HepG2 (cell line): ENCODE results near the gene SDK2. TPM values are rescaled to one million over a fixed set of nuclear protein-coding genes. Genes with fewer than 3 reads are reported as not detected.

Experiments used
- CBX2 ChIP-seq, 2 experiments: fragments of 200-600 bp in 1 of 2; sonication (generic); formaldehyde crosslinking in 1 of 2; IDR thresholded peaks; 2 replicates each; pipeline versions ENCODE4 v1.7.0 to v1.8.1; 2018 to 2022; ENCODE audit warnings: low read depth in 2 of 2, low read length in 1 of 2, mild to moderate bottlenecking in 1 of 2, missing genetic modification reagents in 1 of 2
- FOXA1 ChIP-seq, 2 experiments: fragments of 450-650 bp in 1 of 2; sonication (generic) in 1 of 2; formaldehyde crosslinking in 1 of 2; IDR thresholded peaks; 2 replicates each; pipeline versions ENCODE4 v1.4.0 to v1.6.1; 2016 to 2020; ENCODE audit warnings: missing genetic modification reagents in 1 of 2
- KAT7 ChIP-seq: IDR thresholded peaks from 2 replicates; pipeline ENCODE4 v1.6.1; 2018; ENCODE audit warnings: borderline replicate concordance, missing compliant biosample characterization
- MED13 ChIP-seq: sonication (generic); formaldehyde crosslinking; IDR thresholded peaks from 2 replicates; pipeline ENCODE4 v1.5.0; 2020; ENCODE audit warnings: missing genetic modification reagents
- MEIS1 ChIP-seq: sonication (generic); formaldehyde crosslinking; IDR thresholded peaks from 2 replicates; pipeline ENCODE4 v1.9.0; 2021; ENCODE audit warnings: mild to moderate bottlenecking, missing genetic modification reagents, moderate library complexity, borderline replicate concordance
- MEIS2 ChIP-seq: sonication (generic); formaldehyde crosslinking; IDR thresholded peaks from 2 replicates; pipeline ENCODE4 v1.9.0; 2021; ENCODE audit warnings: mild to moderate bottlenecking, missing genetic modification reagents
- MIXL1 ChIP-seq: IDR thresholded peaks from 2 replicates; pipeline ENCODE4 v1.6.1; 2016
- SCMH1 ChIP-seq: sonication (generic); formaldehyde crosslinking; IDR thresholded peaks from 2 replicates; pipeline ENCODE4 v1.9.0; 2021; ENCODE audit warnings: missing genetic modification reagents, mild to moderate bottlenecking, borderline replicate concordance
- SMAD9 ChIP-seq: sonication (generic); formaldehyde crosslinking; IDR thresholded peaks from 2 replicates; pipeline ENCODE4 v1.5.1; 2020; ENCODE audit warnings: mild to moderate bottlenecking, missing genetic modification reagents
- TBX2 ChIP-seq: sonication (generic); formaldehyde crosslinking; IDR thresholded peaks from 2 replicates; pipeline ENCODE4 v1.5.0; 2020; ENCODE audit warnings: missing genetic modification reagents, mild to moderate bottlenecking, borderline replicate concordance
- TEAD2 ChIP-seq: sonication (generic); formaldehyde crosslinking; IDR thresholded peaks from 2 replicates; pipeline ENCODE4 v1.9.0; 2021; ENCODE audit warnings: missing genetic modification reagents
- ZMAT3 ChIP-seq: sonication (generic); formaldehyde crosslinking; conservative IDR thresholded peaks from 2 replicates; pipeline ENCODE4 v1.7.0; 2021; ENCODE audit warnings: missing genetic modification reagents
- ZMYM2 ChIP-seq: sonication (generic); formaldehyde crosslinking; IDR thresholded peaks from 2 replicates; pipeline ENCODE4 v1.8.0; 2022; ENCODE audit warnings: mild to moderate bottlenecking, missing genetic modification reagents
- ZNF556 ChIP-seq: sonication (generic); formaldehyde crosslinking; IDR thresholded peaks from 2 replicates; pipeline ENCODE4 v1.4.0; 2020; ENCODE audit warnings: mild to moderate bottlenecking, missing genetic modification reagents, borderline replicate concordance
- ZNF816 ChIP-seq: sonication (generic); formaldehyde crosslinking; IDR thresholded peaks from 2 replicates; pipeline ENCODE4 v1.8.0; 2022; ENCODE audit warnings: missing genetic modification reagents, mild to moderate bottlenecking, borderline replicate concordance
- ZZZ3 ChIP-seq: sonication (generic); formaldehyde crosslinking; IDR thresholded peaks from 2 replicates; pipeline ENCODE4 v1.4.0; 2020; ENCODE audit warnings: missing genetic modification reagents, mild to moderate bottlenecking, borderline replicate concordance
- polyA plus RNA-seq, 8 experiments: library from polyadenylated mRNA; depleted of rRNA in 3 of 8; stranded (reverse) in 7 of 8; unstranded in 1 of 8; fragments of >200 nt; fragmentation: Illumina TruSeq in 4 of 8; extraction: Trizol in 4 of 8; gene quantifications; 2 replicates each; pipeline versions ENCODE4 v1.2.1 to v1.2.3, GENCODE V29; 2011 to 2016; ENCODE audit warnings: low read depth in 4 of 8, missing spikeins in 1 of 8, mixed read lengths in 1 of 8; ENCODE audit not compliant: insufficient read depth in 1 of 8
- total RNA-seq, 5 experiments: library from RNA; depleted of rRNA; stranded (reverse); fragments of >200 nt; fragmentation: Illumina TruSeq; extraction: Trizol; gene quantifications; 2 replicates each; pipeline ENCODE4 v1.2.3, GENCODE V29; 2016; ENCODE audit warnings: low read depth in 1 of 5
- TF ChIP-seq, protein P1 (sequence below): sonication (generic); IDR thresholded peaks from 2 replicates; pipeline ENCODE4 v1.6.1; 2016; ENCODE audit warnings: low read depth, borderline replicate concordance
- TF ChIP-seq, protein P2 (sequence below): IDR thresholded peaks from 2 replicates; pipeline ENCODE4 v1.6.1; 2016; ENCODE audit warnings: mild to moderate bottlenecking, missing biosample characterization, missing genetic modification reagents
- TF ChIP-seq, protein P3 (sequence below): sonication (generic); formaldehyde crosslinking; IDR thresholded peaks from 2 replicates; pipeline ENCODE4 v1.4.0; 2020; ENCODE audit warnings: mild to moderate bottlenecking, missing genetic modification reagents
- TF ChIP-seq, protein P4 (sequence below): sonication (generic); formaldehyde crosslinking; conservative IDR thresholded peaks from 2 replicates; pipeline ENCODE4 v1.4.0; 2020; ENCODE audit warnings: missing genetic modification reagents

The SDK2 gene
- total and polyA plus RNA-seq, 2 of the 13 experiments (the other 11 are each of a cell fraction or from before 2014, with no cell fraction given), result not detected

DNA sequence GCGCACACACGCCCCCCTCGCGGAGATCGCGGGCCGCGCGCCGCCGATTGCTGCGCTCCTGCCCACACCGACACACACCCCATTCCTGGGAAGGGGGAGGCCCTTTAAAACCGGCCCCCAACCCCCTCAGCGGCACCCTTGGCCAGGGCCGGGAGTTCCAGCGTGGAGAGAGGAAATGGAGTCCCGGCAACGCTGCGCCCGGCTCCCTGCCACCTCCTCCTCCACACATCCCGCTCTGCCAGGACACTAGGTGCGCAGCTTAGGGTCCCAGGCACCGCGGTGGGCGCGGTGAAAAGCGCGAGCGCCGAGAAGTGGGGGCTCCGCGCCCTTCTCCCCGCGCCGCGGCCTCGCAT is 332.8 kb downstream of the SDK2 start (continued):
- TF ChIP-seq, protein P1, sequence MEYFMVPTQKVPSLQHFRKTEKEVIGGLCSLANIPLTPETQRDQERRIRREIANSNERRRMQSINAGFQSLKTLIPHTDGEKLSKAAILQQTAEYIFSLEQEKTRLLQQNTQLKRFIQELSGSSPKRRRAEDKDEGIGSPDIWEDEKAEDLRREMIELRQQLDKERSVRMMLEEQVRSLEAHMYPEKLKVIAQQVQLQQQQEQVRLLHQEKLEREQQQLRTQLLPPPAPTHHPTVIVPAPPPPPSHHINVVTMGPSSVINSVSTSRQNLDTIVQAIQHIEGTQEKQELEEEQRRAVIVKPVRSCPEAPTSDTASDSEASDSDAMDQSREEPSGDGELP, result no peak
- TF ChIP-seq, protein P2, sequence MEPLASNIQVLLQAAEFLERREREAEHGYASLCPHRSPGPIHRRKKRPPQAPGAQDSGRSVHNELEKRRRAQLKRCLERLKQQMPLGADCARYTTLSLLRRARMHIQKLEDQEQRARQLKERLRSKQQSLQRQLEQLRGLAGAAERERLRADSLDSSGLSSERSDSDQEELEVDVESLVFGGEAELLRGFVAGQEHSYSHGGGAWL (CRISPR knock-in tag), result no peak; the same call in 1 of the 2 replicates
- TF ChIP-seq ZNF816, result no peak
- no peak for TF ChIP-seq ZMAT3 (CRISPR knock-in tag)
- TF ChIP-seq FOXA1 (IDR thresholded peaks at IDR 0.05), result no peak
- TF ChIP-seq FOXA1 (CRISPR knock-in tag; IDR thresholded peaks at IDR 0.05), result no peak
- no peak for TF ChIP-seq MEIS1 (CRISPR knock-in tag)
- TF ChIP-seq MED13, result no peak
- TF ChIP-seq CBX2 (IDR thresholded peaks at IDR 0.05; ENCODE audit: low read depth, low read length), result no peak
- TF ChIP-seq CBX2 (CRISPR knock-in tag; IDR thresholded peaks at IDR 0.05; ENCODE audit: low read depth), result no peak
- TF ChIP-seq KAT7 (CRISPR knock-in tag), result no peak
- no peak for TF ChIP-seq ZMYM2 (CRISPR knock-in tag)
- TF ChIP-seq TEAD2 (CRISPR knock-in tag), result no peak
- TF ChIP-seq, protein P3, sequence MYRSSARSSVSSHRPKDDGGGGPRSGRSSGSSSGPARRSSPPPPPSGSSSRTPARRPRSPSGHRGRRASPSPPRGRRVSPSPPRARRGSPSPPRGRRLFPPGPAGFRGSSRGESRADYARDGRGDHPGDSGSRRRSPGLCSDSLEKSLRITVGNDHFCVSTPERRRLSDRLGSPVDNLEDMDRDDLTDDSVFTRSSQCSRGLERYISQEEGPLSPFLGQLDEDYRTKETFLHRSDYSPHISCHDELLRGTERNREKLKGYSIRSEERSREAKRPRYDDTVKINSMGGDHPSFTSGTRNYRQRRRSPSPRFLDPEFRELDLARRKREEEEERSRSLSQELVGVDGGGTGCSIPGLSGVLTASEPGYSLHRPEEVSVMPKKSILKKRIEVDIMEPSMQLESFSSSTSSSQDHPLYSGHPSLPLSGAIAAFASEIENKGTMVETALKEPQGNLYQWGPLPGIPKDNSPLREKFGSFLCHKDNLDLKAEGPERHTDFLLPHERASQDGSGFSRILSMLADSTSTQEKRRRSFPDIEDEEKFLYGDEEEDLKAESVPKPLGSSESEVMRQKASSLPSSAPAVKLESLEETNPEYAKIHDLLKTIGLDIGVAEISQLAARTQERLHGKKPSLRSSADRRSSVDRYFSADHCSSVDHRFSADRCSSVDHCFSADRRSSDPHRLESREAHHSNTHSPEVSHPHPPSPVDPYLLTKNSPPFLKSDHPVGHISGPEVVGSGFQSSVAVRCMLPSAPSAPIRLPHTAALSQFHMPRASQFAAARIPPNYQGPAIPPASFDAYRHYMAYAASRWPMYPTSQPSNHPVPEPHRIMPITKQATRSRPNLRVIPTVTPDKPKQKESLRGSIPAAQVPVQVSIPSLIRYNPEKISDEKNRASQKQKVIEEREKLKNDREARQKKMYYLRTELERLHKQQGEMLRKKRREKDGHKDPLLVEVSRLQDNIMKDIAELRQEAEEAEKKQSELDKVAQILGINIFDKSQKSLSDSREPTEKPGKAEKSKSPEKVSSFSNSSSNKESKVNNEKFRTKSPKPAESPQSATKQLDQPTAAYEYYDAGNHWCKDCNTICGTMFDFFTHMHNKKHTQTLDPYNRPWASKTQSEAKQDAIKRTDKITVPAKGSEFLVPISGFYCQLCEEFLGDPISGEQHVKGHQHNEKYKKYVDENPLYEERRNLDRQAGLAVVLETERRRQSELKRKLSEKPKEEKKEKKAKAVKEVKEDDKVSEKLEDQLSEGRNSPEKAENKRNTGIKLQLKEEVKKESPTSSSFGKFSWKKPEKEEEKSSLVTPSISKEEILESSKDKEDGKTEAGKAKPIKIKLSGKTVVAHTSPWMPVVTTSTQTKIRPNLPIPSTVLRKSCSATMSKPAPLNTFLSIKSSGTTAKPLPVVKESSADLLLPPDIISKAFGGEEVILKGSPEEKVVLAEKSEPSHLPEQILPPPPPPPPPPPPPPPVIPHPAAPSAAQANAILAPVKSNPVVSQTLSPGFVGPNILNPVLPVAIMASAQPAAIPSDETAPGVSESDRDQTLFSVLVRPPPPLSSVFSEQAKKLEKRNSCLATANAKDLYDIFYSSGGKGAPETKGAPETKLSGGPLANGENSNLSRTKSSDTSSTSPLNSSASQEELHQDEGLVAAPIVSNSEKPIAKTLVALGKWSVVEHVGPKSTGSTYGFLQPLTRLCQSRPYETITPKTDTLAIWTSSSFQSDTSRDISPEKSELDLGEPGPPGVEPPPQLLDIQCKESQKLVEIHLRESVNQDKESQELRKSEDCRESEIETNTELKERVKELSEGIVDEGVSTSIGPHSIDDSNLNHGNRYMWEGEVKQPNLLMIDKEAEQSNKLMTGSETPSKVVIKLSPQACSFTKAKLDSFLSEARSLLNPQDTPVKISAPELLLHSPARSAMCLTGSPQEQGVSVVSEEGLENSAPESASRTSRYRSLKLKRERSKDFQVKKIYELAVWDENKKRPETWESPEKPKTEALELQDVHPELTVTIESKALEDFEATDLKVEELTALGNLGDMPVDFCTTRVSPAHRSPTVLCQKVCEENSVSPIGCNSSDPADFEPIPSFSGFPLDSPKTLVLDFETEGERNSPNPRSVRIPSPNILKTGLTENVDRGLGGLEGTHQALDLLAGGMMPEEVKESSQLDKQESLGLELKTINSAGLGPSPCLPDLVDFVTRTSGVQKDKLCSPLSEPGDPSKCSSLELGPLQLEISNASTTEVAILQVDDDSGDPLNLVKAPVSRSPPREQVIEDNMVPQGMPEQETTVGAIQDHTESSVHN (CRISPR knock-in tag), result no peak
- no peak for TF ChIP-seq TBX2 (CRISPR knock-in tag)
- no peak for TF ChIP-seq ZZZ3
- no peak for TF ChIP-seq ZNF556
- TF ChIP-seq MEIS2 (CRISPR knock-in tag), result no peak
- no peak for TF ChIP-seq MIXL1
- no peak for TF ChIP-seq SCMH1 (CRISPR knock-in tag)
- TF ChIP-seq, protein P4, sequence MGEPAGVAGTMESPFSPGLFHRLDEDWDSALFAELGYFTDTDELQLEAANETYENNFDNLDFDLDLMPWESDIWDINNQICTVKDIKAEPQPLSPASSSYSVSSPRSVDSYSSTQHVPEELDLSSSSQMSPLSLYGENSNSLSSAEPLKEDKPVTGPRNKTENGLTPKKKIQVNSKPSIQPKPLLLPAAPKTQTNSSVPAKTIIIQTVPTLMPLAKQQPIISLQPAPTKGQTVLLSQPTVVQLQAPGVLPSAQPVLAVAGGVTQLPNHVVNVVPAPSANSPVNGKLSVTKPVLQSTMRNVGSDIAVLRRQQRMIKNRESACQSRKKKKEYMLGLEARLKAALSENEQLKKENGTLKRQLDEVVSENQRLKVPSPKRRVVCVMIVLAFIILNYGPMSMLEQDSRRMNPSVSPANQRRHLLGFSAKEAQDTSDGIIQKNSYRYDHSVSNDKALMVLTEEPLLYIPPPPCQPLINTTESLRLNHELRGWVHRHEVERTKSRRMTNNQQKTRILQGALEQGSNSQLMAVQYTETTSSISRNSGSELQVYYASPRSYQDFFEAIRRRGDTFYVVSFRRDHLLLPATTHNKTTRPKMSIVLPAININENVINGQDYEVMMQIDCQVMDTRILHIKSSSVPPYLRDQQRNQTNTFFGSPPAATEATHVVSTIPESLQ (CRISPR knock-in tag), result no peak
- TF ChIP-seq SMAD9 (CRISPR knock-in tag), result no peak
